CD4-positive, alpha-beta T cell (primary cell): ENCODE data around the gene HIPK2. TPM values are rescaled to one million over a fixed set of nuclear protein-coding genes. Genes with fewer than 3 reads are reported as not detected.

ENCODE experiments used
- ATAC-seq: fragments of 200-7000 bp; cut with Tn5 transposase; one replicate; pipeline ENCODE4 v1.10.0; 2022; ENCODE audit warnings: mild to moderate bottlenecking; ENCODE audit not compliant: poor library complexity
- CTCF ChIA-PET: fragments of 350-600 bp; sonication (Branson Sonifier 250); formaldehyde crosslinking; loops from one replicate; lab custom pipeline; 2021; ENCODE audit warnings: antibody characterized with exemption, inconsistent platforms; lab: Charles Lee
- POLR2A ChIA-PET: fragments of 350-600 bp; sonication (Branson Sonifier 250); formaldehyde crosslinking; loops from one replicate; lab custom pipeline; 2021; ENCODE audit warnings: antibody characterized with exemption, inconsistent platforms; lab: Charles Lee
- DNase-seq, 14 experiments: peaks; one replicate each; pipeline ENCODE4 v3.0.0-alpha.2; 2013 to 2020; ENCODE audit warnings: mixed read lengths in 2 of 14
- H3K27ac ChIP-seq, 2 donors: one replicate each; pipeline versions ENCODE4 v1.5.1 to v1.7.0; 2013; ENCODE audit warnings: low read length in 2 of 2, low read depth in 1 of 2, mild to moderate bottlenecking in 1 of 2
- H3K27me3 ChIP-seq, 2 experiments: 1 replicate in 1 of 2; 2 replicates in 1 of 2; pipeline versions ENCODE4 v1.6.1 to v1.7.0; 2013; ENCODE audit warnings: low read length in 2 of 2, control low read depth in 1 of 2, mild to moderate bottlenecking in 1 of 2, moderate library complexity in 1 of 2; ENCODE audit not compliant: insufficient read depth in 2 of 2, control insufficient read depth in 1 of 2
- H3K36me3 ChIP-seq: one replicate; pipeline ENCODE4 v1.6.1; 2013; ENCODE audit warnings: low read length, control low read depth; ENCODE audit not compliant: insufficient read depth
- H3K4me1 ChIP-seq: one replicate; pipeline ENCODE4 v1.6.1; 2013; ENCODE audit warnings: low read length, control low read depth; ENCODE audit not compliant: insufficient read depth
- H3K4me3 ChIP-seq: one replicate; pipeline ENCODE4 v1.5.1; 2013; ENCODE audit warnings: mild to moderate bottlenecking, low read length, moderate library complexity
- H3K9me3 ChIP-seq, 2 experiments: 1 replicate in 1 of 2; 2 replicates in 1 of 2; pipeline versions ENCODE4 v1.6.1 to v1.7.0; 2013; ENCODE audit warnings: low read length in 2 of 2, mild to moderate bottlenecking in 2 of 2, control low read depth in 1 of 2, moderate library complexity in 1 of 2; ENCODE audit not compliant: control insufficient read depth in 1 of 2, insufficient read depth in 1 of 2
- H3K27ac Mint-ChIP-seq: one replicate; pipeline ENCODE4 v1.8.0; 2020; ENCODE audit warnings: mixed read lengths
- H3K27me3 Mint-ChIP-seq: one replicate; pipeline ENCODE4 v1.8.0; 2021; ENCODE audit warnings: mixed read lengths
- H3K36me3 Mint-ChIP-seq: one replicate; pipeline ENCODE4 v1.8.0; 2021; ENCODE audit warnings: low read depth, mixed read lengths
- H3K4me1 Mint-ChIP-seq: one replicate; pipeline ENCODE4 v1.8.0; 2021; ENCODE audit warnings: low read depth, mixed read lengths
- H3K4me3 Mint-ChIP-seq: one replicate; pipeline ENCODE4 v1.8.0; 2020; ENCODE audit warnings: mild to moderate bottlenecking, mixed read lengths
- H3K9me3 Mint-ChIP-seq: one replicate; pipeline ENCODE4 v1.8.0; 2020; ENCODE audit warnings: mixed read lengths
- CTCF ChIP-seq: fragments of 200-600 bp; IDR thresholded peaks from one replicate; pipeline ENCODE4 v1.8.0; 2022; ENCODE audit warnings: antibody characterized with exemption, mild to moderate bottlenecking
- intact Hi-C, 2 experiments: fragments of 100-400 bp; cut with DNase I in 1 of 2; cut with micrococcal nuclease in 1 of 2; formaldehyde crosslinking; loops; one replicate each; pipeline versions ENCODE4 v1.15.1 to v1.9.0; 2023 to 2025; cut with DNase I, micrococcal nuclease
- total RNA-seq, 174 experiments: library from RNA in 2 of 174; stranded (reverse) in 2 of 174; gene quantifications; one replicate each; pipeline ENCODE4 v1.2.3 and lab custom pipeline; 2021 to 2026

Gene HIPK2
- total RNA-seq, 2 experiments from 2014 or later = 36.5 to 37.0 TPM

GRCh38 chr7:139640681-139641080 lies 137.1 kb downstream of the HIPK2 start:
- Mint-ChIP-seq H3K4me3 (no peak overlapping the region), H3K27me3 (no peaks in the 10 kb centered on the region), H3K4me1 (peaks cover 83% of the 10 kb centered on the region), H3K36me3 (peaks cover 4% of the 10 kb centered on the region), H3K27ac (no peak overlapping the region), H3K9me3 (no peaks in the 10 kb centered on the region)
- ChIA-PET CTCF (interaction anchor here (1.3 kb wide), 1 partner anchor 22 kb away, joined by 3 read pairs; no protein-coding TSS in a partner anchor), POLR2A (interaction anchor here (0.9 kb wide), 1 partner anchor 39 kb away, joined by 3 read pairs; no protein-coding TSS in a partner anchor)
- ATAC-seq (no peak), DNase-seq (no peak)
- H3K27me3 ChIP-seq = no peaks in the 10 kb centered on the region
- peaks cover 5% of the 10 kb centered on the region for H3K36me3 ChIP-seq
- peaks cover 50% of the 10 kb centered on the region for H3K4me1 ChIP-seq
- intact Hi-C loops = loop anchor here in 1 of 2 experiments (10.0 kb wide), 3 partner anchors 184 to 684 kb away; partner anchors contain the start of gene TBXAS1
- no peaks in the 10 kb centered on the region for H3K9me3 ChIP-seq
- H3K27ac ChIP-seq = no peak overlapping the region
- no peak for TF ChIP-seq CTCF
- H3K4me3 ChIP-seq = no peak overlapping the region

GRCh38 chr7:139639563-139639962 lies 138.2 kb downstream of the HIPK2 start:
- peaks cover 13% of the 10 kb centered on the region for H3K36me3 Mint-ChIP-seq
- POLR2A ChIA-PET = no interaction called here
- intact Hi-C loops = loop anchor here (2.0 to 5.0 kb wide), 2 partner anchors 15 to 93 kb away; no protein-coding TSS in a partner anchor
- no peaks in the 10 kb centered on the region for H3K9me3 Mint-ChIP-seq
- TF ChIP-seq CTCF = no peak
- ATAC-seq (no peak), DNase-seq (no peak)
- H3K27ac ChIP-seq = no peak overlapping the region
- peaks cover 83% of the 10 kb centered on the region for H3K4me1 Mint-ChIP-seq
- H3K27me3 Mint-ChIP-seq = no peaks in the 10 kb centered on the region
- no peaks in the 10 kb centered on the region for H3K36me3 ChIP-seq
- H3K4me3 ChIP-seq = no peak overlapping the region
- no peaks in the 10 kb centered on the region for H3K27me3 ChIP-seq
- peaks cover 57% of the 10 kb centered on the region for H3K4me1 ChIP-seq
- H3K27ac Mint-ChIP-seq = peak overlapping the region; percentile 54
- H3K9me3 ChIP-seq = no peaks in the 10 kb centered on the region
- H3K4me3 Mint-ChIP-seq = no peak overlapping the region
- CTCF ChIA-PET = interaction anchor here (1.3 kb wide), 1 partner anchor 21 kb away, joined by 3 read pairs; no protein-coding TSS in a partner anchor

GRCh38 chr7:139635526-139636302 lies 142.1 kb downstream of the HIPK2 start:
- H3K27me3 Mint-ChIP-seq = no peaks in the 10 kb centered on the region

More at GRCh38 chr7:139635526-139636302, 142.1 kb downstream of the HIPK2 start:
- ATAC-seq = peak; percentile 87
- peak; percentile 44 to 93 (median 64) for DNase-seq
- Histone ChIP-seq H3K9me3 (no peaks in the 10 kb centered on the region), H3K4me1 (peaks cover 47% of the 10 kb centered on the region), H3K36me3 (peaks cover 5% of the 10 kb centered on the region), H3K27ac (peak overlapping the region; percentile 58 to 71), H3K4me3 (peak overlapping the region; percentile 27), H3K27me3 (no peaks in the 10 kb centered on the region)
- ChIA-PET CTCF (interaction anchor here (0.7 to 3.0 kb wide), 2 partner anchors 10 to 17 kb away, joined by 3 to 17 read pairs; no protein-coding TSS in a partner anchor), POLR2A (interaction anchor here (0.6 to 2.8 kb wide), 16 partner anchors 9 to 883 kb away, joined by 3 to 38 read pairs (median 3); partner anchors contain the start of genes HIPK2, KDM7A and TBXAS1)
- Mint-ChIP-seq H3K4me3 (peak overlapping the region; percentile 72), H3K27ac (peak overlapping the region; percentile 92), H3K9me3 (no peaks in the 10 kb centered on the region), H3K4me1 (peaks cover 73% of the 10 kb centered on the region), H3K36me3 (peaks cover 34% of the 10 kb centered on the region)
- intact Hi-C loops = loop anchor here in 1 of 2 experiments (1.0 to 5.0 kb wide), 3 partner anchors 8 to 97 kb away; no protein-coding TSS in a partner anchor
- no peak for TF ChIP-seq CTCF
